GM19351 (cell line): ENCODE measurements around the gene FCN1.

Source experiments
- ATAC-seq: cut with Tn5 transposase; IDR thresholded peaks from one replicate; pipeline ENCODE4 v1.9.1; 2021; ENCODE audit warnings: mild to moderate bottlenecking, moderate library complexity; ENCODE audit not compliant: unreplicated experiment

The FCN1 gene

DNA sequence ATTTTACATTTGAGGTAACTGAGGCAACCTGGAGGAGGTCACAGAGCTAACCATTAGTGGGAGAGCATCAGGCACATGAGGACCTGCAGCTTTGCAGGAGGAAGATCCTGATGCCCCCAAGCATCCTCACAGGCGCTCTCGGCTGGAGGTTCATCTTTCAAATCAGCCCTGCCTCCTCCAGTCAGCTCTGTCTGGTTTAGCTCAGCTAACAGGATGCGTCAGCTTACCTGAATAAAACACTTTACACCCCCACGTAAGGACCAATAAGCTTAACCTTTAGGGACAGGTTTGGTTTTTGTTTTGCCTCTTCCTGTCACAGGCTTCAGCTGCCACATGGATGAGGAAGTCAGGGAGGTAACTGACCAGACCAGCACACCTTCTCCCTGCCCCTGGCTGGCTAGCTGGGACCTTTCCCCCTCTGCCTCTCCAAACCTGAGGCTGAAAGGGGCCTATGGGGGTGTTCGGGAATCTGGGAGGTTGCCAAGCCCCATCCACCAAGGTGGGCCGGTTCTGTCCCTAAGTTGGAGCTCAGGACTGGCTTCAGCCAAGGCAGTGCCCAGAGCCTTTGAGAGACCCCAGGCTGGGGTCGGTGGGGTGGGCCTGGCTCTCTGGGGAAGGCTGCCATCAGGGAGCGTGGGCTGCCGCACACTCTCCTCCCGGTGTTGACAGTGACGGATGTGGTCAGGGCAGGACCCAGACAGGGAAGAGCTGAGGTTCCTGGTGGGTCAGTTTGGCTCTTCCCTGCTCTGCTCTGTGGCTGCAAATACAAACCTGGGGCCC, 20.0 kb upstream of the FCN1 start:
- no peak for ATAC-seq

DNA sequence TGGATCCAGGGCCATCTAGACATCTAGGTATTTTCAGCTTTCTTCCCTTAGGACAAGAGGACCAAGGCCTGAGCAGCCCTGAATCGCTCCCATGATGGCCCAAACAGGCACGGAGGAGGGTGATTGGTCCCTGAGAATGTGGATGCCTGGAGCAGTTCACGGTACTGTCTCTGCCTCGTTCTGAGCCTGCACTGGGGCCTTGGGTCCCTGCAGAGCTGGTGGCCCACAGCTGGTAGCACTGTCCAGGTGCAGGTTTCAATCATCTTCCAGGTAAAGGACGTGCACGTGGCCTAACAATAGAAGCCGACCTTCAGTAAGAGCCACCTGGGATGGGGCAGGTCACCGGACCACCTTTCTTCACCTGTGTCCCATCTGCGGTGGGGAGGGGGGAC, 19.4 kb upstream of the FCN1 start:
- ATAC-seq: peak; percentile 36

DNA sequence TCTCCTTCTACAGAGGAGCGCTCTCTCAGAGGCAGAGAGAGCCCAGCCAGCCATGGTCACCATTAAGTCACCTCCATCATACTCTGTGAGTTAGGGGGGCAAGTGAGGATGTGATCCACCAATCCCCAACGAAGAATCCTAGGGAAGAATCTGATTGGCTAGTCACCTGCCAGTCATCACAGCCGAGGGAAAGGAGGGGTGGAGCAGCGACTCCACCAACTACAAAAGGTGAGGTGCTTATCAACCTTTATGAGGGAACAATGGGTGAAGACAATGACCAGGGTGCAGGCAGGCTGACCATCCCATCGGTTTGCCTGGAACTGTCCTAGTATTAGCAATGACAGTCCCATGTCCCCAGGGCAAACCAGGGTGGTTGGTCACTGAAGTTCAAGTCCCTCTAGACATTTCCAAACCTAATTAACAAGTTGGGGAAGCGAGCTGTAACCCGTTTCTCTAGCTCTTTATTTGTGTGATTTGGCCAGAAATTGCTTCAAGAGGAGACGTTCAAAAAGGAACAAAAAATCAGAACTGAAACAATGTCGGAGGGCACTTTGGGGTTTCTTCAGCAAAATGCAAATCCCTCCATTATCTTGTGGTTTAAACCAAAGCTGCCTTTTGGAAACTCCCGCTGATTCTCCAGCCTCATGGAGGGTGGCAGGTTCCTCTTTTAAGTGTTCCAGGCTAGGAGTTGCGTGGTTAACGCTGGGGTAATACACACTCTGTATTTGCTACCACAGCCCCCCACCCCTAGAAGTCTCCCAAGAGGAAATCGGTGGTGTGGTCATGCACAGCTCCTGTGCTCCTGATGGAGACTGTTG, 18.8 kb upstream of the FCN1 start:
- peak; percentile 39 for ATAC-seq

DNA sequence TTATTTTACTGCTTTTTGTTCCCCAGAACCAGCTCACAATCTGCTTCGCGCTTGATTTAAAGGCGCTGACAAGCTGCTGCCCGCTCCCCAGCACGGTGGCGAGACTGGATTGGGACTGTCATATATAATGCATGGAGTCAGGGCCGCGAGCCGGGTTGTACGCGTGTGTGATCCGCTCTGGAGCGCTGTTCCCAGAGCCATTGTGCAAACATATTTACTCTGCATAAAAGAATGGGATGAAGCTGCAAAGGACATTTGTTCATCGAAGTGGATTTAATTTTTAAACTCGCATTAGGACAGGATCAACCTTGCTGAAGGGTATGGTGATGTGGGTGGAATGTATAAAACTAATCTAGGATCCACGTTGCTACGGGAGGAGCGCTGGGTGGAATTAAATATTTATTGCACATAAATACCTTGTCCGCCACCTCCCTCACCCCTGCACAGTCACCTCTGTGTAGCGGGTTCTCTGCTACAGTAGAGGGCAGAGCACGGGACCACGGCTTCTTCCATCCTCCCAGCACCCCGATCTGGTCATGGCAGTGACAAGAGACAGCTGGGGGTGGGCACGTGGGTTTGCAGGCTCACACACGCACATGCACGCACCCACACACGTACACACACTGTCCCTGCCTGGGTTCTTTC, 18.1 kb upstream of the FCN1 start:
- ATAC-seq: no peak

DNA sequence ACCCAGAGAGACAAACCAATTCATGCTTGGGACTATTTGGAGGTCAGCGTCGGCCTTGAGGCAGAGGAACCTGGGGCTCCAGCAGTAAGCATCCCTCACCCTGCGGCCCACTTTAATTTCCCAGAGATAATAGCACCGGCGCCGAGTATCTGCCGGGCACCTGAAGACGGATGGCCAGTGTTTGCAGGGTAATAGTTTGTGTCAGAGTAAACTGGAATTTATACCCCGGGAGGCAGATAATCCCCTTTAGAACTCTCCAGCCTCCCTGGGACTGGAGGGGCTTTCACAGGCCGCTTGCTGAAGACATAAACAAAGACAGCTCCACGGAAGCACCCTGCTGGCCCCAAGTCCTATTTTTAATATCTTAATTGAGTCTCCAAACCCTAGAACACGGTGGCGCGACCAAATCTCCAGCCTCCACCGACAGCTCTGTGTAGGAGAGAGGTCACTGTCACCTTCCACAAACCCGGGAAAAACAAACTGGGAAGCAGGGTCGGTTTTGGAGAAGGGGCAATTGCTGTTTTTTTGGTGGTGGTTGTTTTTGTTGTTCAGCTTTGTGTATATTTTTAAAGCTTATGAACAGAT, 17.4 kb upstream of the FCN1 start:
- no peak for ATAC-seq

DNA sequence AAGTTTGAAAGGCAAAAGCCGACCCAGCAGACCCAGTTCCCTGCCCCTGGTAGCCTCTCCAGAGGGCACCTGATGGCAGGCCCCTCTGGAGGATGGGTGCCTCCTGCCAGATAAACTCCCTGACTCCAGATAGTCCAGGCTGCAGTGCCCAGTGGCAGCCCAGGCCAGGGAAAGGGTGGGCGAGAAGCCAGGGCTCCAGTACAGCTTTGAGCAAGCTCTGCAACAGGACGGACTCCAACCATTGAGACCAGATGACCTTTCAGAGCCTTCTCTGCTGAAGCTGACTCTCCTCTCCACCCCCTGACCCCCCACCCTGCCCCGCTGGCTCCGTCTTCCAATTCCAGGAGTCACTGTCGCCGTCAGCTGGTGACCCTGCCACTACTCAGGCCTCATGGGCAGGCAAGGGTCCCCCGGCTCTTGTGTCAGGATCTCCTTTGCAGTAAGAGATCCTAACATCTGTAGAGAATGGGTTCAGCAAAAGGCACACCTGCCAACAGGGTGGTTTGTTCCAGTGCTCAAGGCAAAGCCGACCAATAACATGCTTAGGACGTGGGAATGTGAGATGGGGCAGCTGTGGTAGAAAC, 15.5 kb upstream of the FCN1 start:
- ATAC-seq: no peak

DNA sequence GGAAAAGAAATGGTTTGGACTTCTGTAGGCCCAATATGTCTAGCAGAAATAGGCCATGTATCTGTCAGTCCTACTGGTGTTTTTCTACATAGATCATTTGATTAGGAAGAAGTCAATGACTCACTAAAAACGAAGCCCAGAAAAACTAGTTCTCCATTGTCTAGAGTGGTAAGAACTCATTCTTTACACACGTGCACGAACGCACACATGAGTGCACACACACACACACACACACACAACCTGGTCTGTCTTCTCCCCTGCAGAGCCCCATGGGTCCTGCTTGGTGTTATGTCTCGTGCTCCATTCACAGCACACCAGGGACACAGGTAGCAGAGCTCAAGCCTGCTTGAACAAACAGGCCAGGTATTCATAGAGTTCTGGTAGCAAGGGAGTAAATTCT, 14.9 kb upstream of the FCN1 start:
- ATAC-seq: no peak

DNA sequence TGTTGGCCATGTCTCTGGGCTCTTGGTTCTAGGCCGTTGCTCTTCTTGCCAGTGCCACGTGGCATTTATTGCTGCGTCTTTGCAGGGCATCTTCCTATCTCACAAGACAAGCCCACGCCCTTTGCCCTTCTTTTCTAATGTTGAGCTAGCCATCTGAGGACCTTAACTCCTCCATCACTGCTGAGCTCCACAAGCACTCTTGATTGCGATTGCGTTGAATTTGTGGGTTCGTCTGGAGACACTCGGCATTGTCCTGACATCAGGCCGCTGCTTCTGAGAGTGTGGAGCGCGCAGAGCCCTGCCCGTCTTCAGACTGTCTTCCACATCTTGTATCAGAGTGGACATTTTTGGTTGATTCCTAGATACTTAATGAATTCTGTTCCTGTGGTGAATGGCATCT, 14.5 kb upstream of the FCN1 start:
- ATAC-seq: no peak

DNA sequence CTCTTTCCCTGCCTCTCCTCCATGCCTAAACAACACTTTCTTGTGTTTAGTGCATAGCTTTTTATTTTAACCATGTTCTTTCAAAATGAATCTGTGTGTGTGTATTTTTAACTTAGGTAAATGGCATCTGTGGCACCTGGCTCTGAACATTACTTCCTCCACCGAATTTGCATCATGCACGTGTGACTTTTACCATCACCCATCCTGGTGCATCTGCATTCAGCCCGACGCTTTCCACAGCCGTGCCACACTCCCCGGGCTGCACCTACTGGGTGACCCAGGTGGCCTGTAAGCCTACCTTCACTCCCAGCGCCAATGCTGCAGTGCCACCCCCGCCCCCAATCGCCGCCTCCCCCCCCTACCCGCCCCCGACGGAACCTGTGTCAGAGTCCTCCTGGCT, 12.7 kb upstream of the FCN1 start:
- ATAC-seq: peak; percentile 61

DNA sequence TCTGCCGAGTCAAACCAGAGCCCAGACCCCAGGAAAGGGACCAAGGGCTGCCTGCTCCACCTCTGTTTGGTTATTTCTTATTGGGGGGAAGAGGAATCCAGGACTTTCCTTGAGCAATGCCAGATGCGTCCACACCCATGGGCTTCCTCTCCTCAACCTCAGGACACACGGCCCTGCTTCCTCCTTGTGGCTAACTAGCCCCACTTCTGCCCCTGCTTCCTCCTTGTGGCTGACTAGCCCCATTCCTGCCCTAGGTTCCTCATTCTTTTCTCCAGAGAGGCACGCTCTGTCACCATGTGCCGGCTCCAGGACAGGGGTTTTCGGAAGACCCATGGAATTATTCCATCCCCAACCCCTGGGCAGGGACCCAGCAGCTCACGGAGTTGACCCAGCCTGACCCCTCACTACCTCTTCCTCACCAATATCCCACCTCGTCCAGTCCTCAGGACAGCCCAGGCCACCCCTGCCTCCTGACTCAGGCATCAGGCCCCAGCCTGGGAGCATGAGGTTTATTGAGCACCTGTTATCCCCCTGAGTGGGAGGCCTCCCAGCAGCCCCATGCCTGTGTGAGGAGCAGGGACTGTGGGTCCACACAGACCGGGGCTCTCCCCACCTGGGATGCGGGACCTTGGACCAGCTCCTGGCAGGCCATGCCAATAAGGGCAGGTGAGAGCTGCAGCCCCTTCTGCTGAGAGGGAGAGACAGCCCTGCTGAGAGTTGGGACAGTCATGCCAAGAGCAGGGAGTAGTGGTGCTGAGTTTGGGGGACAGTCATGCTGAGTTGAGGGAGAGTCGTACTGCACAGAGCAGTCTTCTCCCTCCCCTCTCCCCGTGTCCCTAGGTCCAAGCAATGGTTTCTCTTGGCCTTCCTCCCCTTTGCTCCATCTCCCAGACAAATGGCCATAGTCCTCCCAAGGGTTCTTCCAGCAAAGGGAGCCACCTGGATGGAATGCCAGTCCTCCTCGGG, 11.8 kb upstream of the FCN1 start:
- no peak for ATAC-seq

DNA sequence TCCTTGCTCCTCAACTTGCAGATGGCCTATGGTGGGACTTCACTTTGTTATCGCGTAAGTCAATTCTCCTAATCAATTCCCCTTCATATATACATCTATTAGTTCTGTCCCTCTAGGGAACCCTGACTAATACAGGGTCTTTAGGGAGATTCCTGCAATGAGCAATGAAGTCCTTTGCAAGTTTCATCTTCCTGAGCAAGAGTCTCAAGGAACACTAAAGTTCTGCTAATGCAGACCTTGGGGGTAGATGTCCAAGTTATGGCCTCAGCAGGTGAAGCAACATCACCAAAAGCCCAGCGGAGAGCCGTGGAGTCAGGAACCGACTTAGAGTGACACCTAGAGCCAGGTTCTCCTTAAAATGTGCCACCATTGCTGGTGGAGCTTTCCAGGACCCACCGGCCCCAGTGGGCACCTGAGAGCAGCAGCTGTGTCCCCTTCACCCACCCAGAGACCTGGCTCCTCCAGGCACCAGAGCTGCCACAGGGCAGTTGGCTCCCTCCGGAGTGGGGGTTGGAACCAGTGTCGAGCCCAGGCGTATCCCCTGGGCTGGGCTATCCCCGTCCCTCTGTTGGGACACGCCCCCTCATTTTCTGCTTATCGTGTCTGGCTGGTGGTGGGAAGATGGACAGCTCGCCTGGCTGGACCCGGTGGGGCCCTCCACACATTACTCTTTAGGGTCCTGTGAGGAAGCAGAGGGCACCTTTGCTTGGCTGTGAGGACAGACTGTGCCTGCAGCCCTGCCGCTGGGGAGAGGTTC, 10.9 kb upstream of the FCN1 start:
- no peak for ATAC-seq

DNA sequence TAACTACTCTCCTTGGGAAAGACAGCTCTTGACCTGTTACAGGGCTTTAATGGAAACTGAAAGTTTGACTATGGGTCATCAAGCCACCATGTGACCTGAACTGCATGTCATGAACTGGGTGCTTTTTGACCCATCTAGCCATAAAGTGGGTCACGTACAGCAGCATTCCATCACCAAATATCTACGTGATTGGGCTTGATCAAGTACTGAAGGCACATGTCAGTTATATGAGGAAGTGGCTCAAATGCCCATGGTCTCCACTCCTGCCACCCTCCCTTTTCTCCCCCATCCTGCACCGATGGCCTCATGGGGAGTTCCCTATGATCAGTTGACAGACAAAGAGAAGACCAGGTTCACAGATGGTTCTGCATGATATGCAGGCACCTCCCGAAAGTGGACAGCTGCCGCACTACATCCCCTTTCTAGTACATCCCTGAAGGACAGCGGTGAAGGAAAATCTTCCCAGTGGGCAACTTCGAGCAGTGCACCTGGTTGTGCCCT, 7.3 kb upstream of the FCN1 start:
- ATAC-seq: no peak

DNA sequence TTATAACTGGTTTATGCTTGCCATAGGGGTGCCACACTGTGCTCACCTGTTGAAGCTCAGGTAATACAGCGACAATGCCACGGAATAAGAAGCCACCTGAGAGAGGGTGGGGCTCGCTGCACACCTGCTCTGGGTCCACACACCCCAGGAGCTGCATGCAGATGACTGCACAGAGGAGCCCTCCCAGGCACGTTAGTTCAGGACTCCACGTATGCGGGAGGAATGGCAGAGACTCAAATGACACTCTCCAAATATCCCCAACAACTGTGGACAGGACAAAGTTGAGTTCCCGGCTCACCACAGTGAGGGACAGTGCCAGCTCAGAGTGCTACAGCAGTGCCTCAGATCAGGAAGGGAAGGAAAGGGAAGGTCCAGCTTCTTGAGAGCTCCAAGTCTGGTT, 5.8 kb upstream of the FCN1 start:
- no peak for ATAC-seq

DNA sequence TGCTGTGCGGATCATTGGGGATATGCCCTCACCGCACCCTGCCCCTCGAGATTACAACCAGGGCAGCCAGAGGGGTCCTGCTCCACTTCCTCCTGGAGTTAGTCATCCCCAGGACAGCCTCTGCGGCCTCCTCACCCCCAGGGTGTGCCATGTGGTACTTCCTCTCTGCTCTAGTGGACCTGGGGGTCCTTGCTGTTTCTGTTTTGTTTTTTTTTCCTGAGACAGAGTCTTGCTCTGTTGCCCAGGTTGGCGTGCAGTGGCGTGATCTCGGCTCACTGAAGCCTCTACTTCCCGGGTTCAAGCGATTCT, 5.2 kb upstream of the FCN1 start:
- no peak for ATAC-seq

DNA sequence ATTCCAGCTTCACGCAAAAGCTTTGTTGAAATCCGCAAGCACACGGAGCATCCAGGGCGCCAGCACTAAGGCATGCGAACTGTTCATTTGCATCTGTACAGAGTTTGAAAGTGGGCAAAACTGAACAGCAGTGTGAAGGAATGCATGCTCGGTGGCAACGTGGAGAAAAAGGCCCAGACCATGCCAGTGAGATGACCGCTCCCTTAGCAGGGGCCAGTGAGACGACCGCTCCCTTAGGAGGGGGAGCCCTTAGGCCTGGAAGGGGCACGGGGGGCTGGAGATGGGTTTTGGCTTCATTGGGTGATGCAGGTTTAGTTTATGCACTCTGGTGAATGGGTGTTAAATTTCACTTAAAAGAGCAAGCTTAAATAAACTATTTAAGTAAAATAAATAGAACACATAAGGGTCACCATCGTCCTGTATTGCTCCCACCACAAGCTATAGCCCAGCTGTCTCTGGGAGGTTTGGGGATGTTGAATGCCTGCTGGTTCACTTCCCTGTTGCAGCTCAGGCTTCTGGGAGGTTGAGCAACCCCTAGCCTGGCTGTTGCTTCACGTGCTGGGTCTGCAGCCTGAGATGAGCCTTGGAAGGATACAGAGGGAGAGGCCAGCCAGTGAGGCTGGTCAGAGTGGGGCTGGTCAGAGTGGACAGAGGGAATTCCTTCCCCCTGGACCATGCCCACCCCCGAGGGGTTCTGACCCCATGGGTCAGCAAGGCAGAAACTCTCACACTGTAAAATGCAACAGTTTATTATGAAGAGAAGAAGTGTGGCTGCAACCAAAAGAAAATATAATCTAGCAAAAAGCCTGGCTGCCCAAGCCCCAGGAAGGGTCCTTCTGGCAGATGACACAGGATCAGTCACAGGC, 4.6 kb upstream of the FCN1 start:
- no peak for ATAC-seq

DNA sequence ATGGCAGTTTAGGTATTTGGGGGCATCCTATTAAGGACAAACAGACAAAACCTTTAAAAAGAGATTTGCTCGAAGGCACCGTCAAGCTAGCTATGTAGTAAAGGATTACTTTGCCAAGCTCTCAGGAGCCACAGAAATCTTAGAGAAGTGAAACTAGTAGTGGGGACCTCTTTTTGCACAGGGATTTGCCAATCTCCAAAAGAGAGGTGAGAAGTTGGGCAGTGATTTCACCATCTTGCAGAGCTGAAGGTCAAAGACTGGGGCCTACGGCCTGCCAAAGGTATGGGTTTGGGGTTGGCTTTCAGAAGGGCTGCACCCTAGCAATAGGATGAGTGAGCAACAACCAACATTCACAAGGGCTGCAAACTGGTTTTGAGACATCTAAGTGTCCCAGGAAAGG, 1.6 kb upstream of the FCN1 start:
- ATAC-seq: no peak

DNA sequence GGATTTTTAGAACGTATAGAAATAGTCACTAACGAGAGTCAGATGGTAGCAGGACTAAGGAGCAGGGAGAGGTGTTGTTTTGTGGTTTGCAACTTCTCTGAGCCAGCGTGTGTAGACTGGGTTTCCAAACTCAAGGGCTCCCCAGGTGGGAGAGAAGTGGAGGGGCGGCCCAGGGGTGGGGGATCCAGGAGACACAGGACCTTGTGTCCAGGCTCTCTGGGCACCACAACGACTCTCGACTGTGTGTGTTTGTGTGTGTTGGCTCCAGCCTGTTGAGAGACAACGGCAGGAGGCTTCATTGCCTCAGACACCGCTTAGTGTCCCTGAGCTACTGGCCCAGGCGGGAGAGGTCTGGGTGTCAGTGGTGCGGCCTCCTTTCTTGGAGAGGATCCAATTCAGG, 934 bp upstream of the FCN1 start:
- no peak for ATAC-seq

DNA sequence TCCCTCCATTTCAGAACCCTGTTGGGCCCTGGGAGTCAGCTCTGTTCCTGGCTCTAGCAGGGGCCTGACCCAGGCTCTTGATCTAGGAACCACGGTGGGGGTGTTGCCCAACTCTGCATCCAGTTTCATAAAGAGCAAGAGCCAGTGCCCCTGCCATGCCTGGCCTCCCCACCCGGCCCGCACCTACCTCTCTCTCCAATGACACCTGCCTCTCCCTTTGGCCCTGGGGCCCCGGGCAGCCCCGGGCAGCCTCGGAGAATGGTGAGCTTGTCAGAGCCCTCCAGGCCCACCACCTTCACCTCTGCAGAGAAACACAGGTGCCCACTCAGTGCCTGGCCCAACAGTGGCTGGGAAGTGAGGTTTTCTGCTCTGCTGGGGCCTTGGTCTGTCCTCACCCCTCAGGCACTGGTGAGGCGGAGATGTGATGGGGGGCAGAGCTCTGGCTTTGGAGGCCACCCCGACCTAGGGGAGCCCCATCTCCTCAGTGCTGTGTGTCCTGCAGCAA, 1.5 kb downstream of the FCN1 start:
- ATAC-seq: no peak
